ENCODE results near the gene LRRC14B. TPM values are rescaled to one million over a fixed set of nuclear protein-coding genes. Genes with fewer than 3 reads are reported as not detected.

LRRC14B gene
- total RNA-seq, 1 experiment from 2014 or later = not detected

DNA sequence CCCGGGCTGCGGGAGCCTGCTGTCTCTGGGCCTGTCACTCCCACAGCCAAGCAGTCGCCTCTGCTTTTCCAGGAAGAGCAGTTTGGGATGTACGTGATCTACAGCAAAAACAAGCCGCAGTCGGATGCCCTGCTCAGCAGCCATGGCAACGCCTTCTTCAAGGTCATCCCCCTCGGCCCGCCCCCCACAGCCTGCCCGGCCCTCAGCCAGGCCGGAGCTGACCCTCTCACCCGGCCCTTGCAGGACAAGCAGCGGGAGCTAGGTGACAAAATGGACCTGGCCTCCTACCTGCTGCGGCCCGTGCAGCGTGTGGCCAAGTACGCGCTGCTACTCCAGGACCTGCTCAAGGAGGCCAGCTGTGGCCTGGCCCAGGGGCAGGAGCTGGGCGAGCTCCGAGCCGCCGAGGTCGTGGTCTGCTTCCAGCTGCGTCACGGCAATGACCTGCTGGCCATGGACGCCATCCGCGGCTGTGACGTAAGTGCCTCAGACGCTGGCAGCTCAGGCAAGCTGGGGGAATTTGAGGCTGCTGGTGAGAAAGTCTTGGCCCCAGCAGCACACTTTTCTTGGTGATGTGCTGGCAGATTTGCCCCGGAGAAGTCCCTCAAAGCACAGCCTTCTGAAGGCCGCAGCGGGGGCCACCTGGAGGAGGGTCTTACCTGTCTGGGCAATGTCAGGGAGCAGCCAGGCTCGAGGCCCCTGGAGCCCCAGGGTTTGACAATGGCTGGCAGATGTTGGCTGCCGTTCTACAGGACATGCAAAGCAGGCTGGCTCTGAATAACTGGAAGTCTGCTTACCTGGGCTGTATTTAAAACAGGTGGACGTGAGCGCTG lies 20.1 kb upstream of the LRRC14B start:
- no peaks in the 10 kb centered on the region for H3K9me3 Mint-ChIP-seq (ENCODE audit: low read depth, unreplicated experiment)
- no TSS peak for BruUV-seq (replicated peaks)
- H3K27me3 Mint-ChIP-seq (ENCODE audit: unreplicated experiment) = peaks cover 36% of the 10 kb centered on the region
- TF ChIP-seq, protein P1, sequence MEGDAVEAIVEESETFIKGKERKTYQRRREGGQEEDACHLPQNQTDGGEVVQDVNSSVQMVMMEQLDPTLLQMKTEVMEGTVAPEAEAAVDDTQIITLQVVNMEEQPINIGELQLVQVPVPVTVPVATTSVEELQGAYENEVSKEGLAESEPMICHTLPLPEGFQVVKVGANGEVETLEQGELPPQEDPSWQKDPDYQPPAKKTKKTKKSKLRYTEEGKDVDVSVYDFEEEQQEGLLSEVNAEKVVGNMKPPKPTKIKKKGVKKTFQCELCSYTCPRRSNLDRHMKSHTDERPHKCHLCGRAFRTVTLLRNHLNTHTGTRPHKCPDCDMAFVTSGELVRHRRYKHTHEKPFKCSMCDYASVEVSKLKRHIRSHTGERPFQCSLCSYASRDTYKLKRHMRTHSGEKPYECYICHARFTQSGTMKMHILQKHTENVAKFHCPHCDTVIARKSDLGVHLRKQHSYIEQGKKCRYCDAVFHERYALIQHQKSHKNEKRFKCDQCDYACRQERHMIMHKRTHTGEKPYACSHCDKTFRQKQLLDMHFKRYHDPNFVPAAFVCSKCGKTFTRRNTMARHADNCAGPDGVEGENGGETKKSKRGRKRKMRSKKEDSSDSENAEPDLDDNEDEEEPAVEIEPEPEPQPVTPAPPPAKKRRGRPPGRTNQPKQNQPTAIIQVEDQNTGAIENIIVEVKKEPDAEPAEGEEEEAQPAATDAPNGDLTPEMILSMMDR (IDR thresholded peaks at IDR 0.05; ENCODE audit: unreplicated experiment) = no peak
- H3K4me3 Mint-ChIP-seq (ENCODE audit: low read depth, unreplicated experiment) = no peak overlapping the region
- peaks cover 9% of the 10 kb centered on the region for H3K36me3 Mint-ChIP-seq (ENCODE audit: insufficient read depth, unreplicated experiment)
- intact Hi-C loops (cut with micrococcal nuclease; ENCODE audit: unreplicated experiment) = no loop called here
- no peaks in the 10 kb centered on the region for H3K4me1 Mint-ChIP-seq (ENCODE audit: low read depth, unreplicated experiment)
- CTCF ChIA-PET = no interaction called here
- DNase-seq = no peak
- H3K27ac Mint-ChIP-seq (ENCODE audit: unreplicated experiment) = no peak overlapping the region

DNA sequence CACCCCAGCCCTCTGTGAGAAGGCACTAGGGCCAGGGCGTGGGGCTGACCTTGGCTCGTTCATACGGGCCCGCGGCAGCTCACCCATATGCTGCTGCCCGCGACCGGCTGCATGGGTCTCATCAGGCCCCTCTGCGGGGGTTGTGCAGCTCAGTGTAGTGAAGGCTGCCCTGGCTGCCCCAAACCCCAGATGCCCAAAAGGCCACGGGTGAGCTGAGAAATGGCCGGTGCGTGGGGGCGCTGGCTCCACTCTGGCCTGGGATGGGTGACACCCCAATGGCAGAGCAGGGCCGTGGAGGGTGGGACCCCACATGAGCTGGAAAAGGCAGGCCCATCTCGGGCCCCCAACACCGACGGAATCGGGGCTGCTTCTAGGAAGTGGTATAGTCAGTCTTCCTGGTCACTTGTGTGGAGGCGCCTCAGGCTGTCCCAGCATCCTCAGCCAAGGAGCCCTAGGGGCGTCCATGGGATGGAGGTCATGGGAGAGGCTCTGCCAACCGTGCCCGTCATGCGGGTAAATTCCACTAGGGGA lies 19.4 kb upstream of the LRRC14B start:
- Mint-ChIP-seq H3K9me3 (ENCODE audit: low read depth, unreplicated experiment) (no peaks in the 10 kb centered on the region), H3K27me3 (ENCODE audit: unreplicated experiment) (peaks cover 41% of the 10 kb centered on the region), H3K36me3 (ENCODE audit: insufficient read depth, unreplicated experiment) (peaks cover 5% of the 10 kb centered on the region), H3K27ac (ENCODE audit: unreplicated experiment) (no peak overlapping the region), H3K4me1 (ENCODE audit: low read depth, unreplicated experiment) (no peaks in the 10 kb centered on the region), H3K4me3 (ENCODE audit: low read depth, unreplicated experiment) (no peak overlapping the region)
- CTCF ChIA-PET = no interaction called here
- no peak for DNase-seq
- intact Hi-C loops (cut with micrococcal nuclease; ENCODE audit: unreplicated experiment) = no loop called here
- TF ChIP-seq, protein P1 (IDR thresholded peaks at IDR 0.05; ENCODE audit: unreplicated experiment) = no peak
- no TSS peak for BruUV-seq (replicated peaks)

DNA sequence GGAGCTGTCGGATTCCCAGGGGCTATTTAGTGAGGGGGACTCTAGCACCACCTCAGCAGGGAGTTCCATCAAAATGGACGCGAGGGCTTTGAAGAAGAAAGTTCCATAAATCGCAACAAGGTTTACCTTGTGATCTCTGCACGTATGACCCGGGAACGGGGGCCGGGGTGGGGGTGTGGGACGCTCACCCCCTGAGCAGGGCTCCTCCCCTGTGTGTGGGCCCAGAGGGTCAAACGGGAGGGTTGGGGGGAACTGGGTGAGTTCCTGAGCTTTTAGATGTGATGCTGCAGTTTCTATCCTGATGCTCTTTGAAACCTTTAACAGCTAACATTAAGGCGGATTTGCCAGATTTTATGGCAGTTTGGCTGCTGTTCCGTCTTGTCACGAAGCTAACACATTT lies 18.9 kb upstream of the LRRC14B start:
- TF ChIP-seq, protein P1 (IDR thresholded peaks at IDR 0.05; ENCODE audit: unreplicated experiment) = no peak

DNA sequence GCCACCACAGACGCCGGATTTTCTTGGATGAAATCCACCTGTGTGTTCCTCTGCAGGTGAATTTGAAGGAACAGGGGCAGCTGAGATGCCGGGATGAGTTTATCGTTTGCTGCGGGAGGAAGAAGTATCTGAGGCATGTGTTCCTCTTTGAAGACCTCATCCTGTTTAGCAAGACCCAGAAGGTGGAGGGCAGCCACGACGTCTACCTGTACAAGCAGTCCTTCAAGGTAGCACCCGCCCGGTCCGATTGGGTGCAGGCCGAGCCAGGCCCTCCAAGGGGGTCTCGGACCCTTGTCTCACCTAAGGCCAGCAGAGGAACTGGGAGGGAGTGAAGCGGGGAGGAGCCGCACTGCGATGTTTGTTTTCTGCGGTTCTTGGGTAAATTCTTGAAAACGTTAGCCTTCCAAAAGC lies 18.4 kb upstream of the LRRC14B start:
- DNase-seq = no peak
- CTCF ChIA-PET = no interaction called here
- intact Hi-C loops (cut with micrococcal nuclease; ENCODE audit: unreplicated experiment) = no loop called here
- Mint-ChIP-seq H3K27me3 (ENCODE audit: unreplicated experiment) (peaks cover 51% of the 10 kb centered on the region), H3K4me3 (ENCODE audit: low read depth, unreplicated experiment) (no peak overlapping the region), H3K4me1 (ENCODE audit: low read depth, unreplicated experiment) (no peaks in the 10 kb centered on the region), H3K36me3 (ENCODE audit: insufficient read depth, unreplicated experiment) (peaks cover 5% of the 10 kb centered on the region), H3K27ac (ENCODE audit: unreplicated experiment) (no peak overlapping the region), H3K9me3 (ENCODE audit: low read depth, unreplicated experiment) (no peaks in the 10 kb centered on the region)
- TF ChIP-seq, protein P1 (IDR thresholded peaks at IDR 0.05; ENCODE audit: unreplicated experiment) = no peak
- no TSS peak for BruUV-seq (replicated peaks)

More for the DNA sequence above, 18.9 kb upstream of the LRRC14B start:
- no peak for DNase-seq
- H3K4me1 Mint-ChIP-seq (ENCODE audit: low read depth, unreplicated experiment) = no peaks in the 10 kb centered on the region
- peaks cover 47% of the 10 kb centered on the region for H3K27me3 Mint-ChIP-seq (ENCODE audit: unreplicated experiment)
- no TSS peak for BruUV-seq (replicated peaks)
- intact Hi-C loops (cut with micrococcal nuclease; ENCODE audit: unreplicated experiment) = no loop called here
- H3K4me3 Mint-ChIP-seq (ENCODE audit: low read depth, unreplicated experiment) = no peak overlapping the region
- H3K36me3 Mint-ChIP-seq (ENCODE audit: insufficient read depth, unreplicated experiment) = peaks cover 5% of the 10 kb centered on the region
- CTCF ChIA-PET = no interaction called here
- no peaks in the 10 kb centered on the region for H3K9me3 Mint-ChIP-seq (ENCODE audit: low read depth, unreplicated experiment)
- no peak overlapping the region for H3K27ac Mint-ChIP-seq (ENCODE audit: unreplicated experiment)
